SK-N-SH treated with all-trans-retinoic acid at 6 μM for 48 hours (cell line): ENCODE results near the gene APLP1.

Experiments used
- ATAC-seq: fragments of 200-7000 bp; cut with Tn5 transposase; 3 replicates; pipeline ENCODE4 v1.9.1; 2020; ENCODE audit warnings: mild to moderate bottlenecking, moderate library complexity
- ARNTL ChIP-seq: fragments of 450-650 bp; formaldehyde crosslinking; IDR thresholded peaks from 2 replicates; pipeline ENCODE4 v1.5.0; 2020; ENCODE audit warnings: low read depth, mild to moderate bottlenecking, moderate library complexity, borderline replicate concordance
- BACH2 ChIP-seq: fragments of 250-450 bp; sonication (Bioruptor Pico); IDR thresholded peaks from 2 replicates; pipeline ENCODE4 v1.9.0; 2021; ENCODE audit warnings: mild to moderate bottlenecking, borderline replicate concordance
- CSDC2 ChIP-seq: fragments of 250-450 bp; sonication (Bioruptor Pico); IDR thresholded peaks from 2 replicates; pipeline ENCODE4 v1.5.0; 2020; ENCODE audit warnings: mild to moderate bottlenecking, moderate library complexity
- CSRNP3 ChIP-seq: fragments of 250-450 bp; sonication (Bioruptor Pico); IDR thresholded peaks from 2 replicates; pipeline ENCODE4 v1.5.1; 2021; ENCODE audit warnings: mild to moderate bottlenecking, moderate library complexity
- ESRRG ChIP-seq: fragments of 250-450 bp; sonication (Bioruptor Pico); IDR thresholded peaks from 2 replicates; pipeline ENCODE4 v1.6.1; 2021; ENCODE audit warnings: mild to moderate bottlenecking
- GLIS3 ChIP-seq: fragments of 250-450 bp; sonication (Bioruptor Pico); IDR thresholded peaks from 2 replicates; pipeline ENCODE4 v1.5.0; 2020; ENCODE audit warnings: mild to moderate bottlenecking, moderate library complexity
- ISL1 ChIP-seq: fragments of 250-450 bp; sonication (Bioruptor Pico); IDR thresholded peaks from 2 replicates; pipeline ENCODE4 v2.1.2; 2022; ENCODE audit warnings: mild to moderate bottlenecking, moderate library complexity
- OSR1 ChIP-seq: fragments of 250-450 bp; sonication (Bioruptor Pico); IDR thresholded peaks from 2 replicates; pipeline ENCODE4 v1.8.0; 2022; ENCODE audit warnings: moderate library complexity, mild to moderate bottlenecking, inconsistent platforms
- PATZ1 ChIP-seq: fragments of 250-450 bp; sonication (Bioruptor Pico); IDR thresholded peaks from 2 replicates; pipeline ENCODE4 v1.8.0; 2020; ENCODE audit warnings: mild to moderate bottlenecking, moderate library complexity, borderline replicate concordance
- POU6F1 ChIP-seq: fragments of 250-450 bp; sonication (Bioruptor Pico); IDR thresholded peaks from 2 replicates; pipeline ENCODE4 v1.8.0; 2021; ENCODE audit warnings: low read depth, mild to moderate bottlenecking, moderate library complexity, borderline replicate concordance
- PPARA ChIP-seq: fragments of 250-450 bp; sonication (Bioruptor Pico); IDR thresholded peaks from 2 replicates; pipeline ENCODE4 v1.5.0; 2020; ENCODE audit warnings: mild to moderate bottlenecking, borderline replicate concordance
- RARB ChIP-seq: fragments of 250-450 bp; sonication (Bioruptor Pico); IDR thresholded peaks from 2 replicates; pipeline ENCODE4 v1.8.0; 2021; ENCODE audit warnings: mild to moderate bottlenecking, moderate library complexity
- SNAI2 ChIP-seq: fragments of 250-450 bp; sonication (Bioruptor Pico); IDR thresholded peaks from 2 replicates; pipeline ENCODE4 v1.5.0; 2020; ENCODE audit warnings: mild to moderate bottlenecking, moderate library complexity
- TCF4 ChIP-seq: fragments of 250-450 bp; sonication (Bioruptor Pico); IDR thresholded peaks from 2 replicates; pipeline ENCODE4 v1.8.0; 2021; ENCODE audit warnings: mild to moderate bottlenecking, moderate library complexity, borderline replicate concordance
- TOX ChIP-seq: fragments of 250-450 bp; sonication (Bioruptor Pico); IDR thresholded peaks from 2 replicates; pipeline ENCODE4 v1.8.0; 2021; ENCODE audit warnings: mild to moderate bottlenecking, moderate library complexity, borderline replicate concordance
- ZC3H10 ChIP-seq: fragments of 250-450 bp; sonication (Bioruptor Pico); IDR thresholded peaks from 2 replicates; pipeline ENCODE4 v1.5.1; 2021; ENCODE audit warnings: mild to moderate bottlenecking, moderate library complexity
- ZFP3 ChIP-seq: fragments of 250-450 bp; sonication (Bioruptor Pico); IDR thresholded peaks from 2 replicates; pipeline ENCODE4 v1.5.0; 2020; ENCODE audit warnings: mild to moderate bottlenecking, moderate library complexity
- ZFP30 ChIP-seq: fragments of 450-650 bp; formaldehyde crosslinking; IDR thresholded peaks from 2 replicates; pipeline ENCODE4 v1.5.0; 2022; ENCODE audit warnings: mild to moderate bottlenecking, moderate library complexity
- ZNF70 ChIP-seq: fragments of 450-650 bp; formaldehyde crosslinking; IDR thresholded peaks from 2 replicates; pipeline ENCODE4 v1.5.0; 2020; ENCODE audit warnings: mild to moderate bottlenecking, moderate library complexity
- ZNF8 ChIP-seq: fragments of 450-650 bp; formaldehyde crosslinking; IDR thresholded peaks from 2 replicates; pipeline ENCODE4 v1.5.0; 2020; ENCODE audit warnings: mild to moderate bottlenecking, moderate library complexity
- TF ChIP-seq, protein P1 (sequence below): fragments of 250-450 bp; sonication (Bioruptor Pico); IDR thresholded peaks from 2 replicates; pipeline ENCODE4 v1.5.1; 2020; ENCODE audit warnings: low read depth, mild to moderate bottlenecking, moderate library complexity

Gene APLP1

DNA sequence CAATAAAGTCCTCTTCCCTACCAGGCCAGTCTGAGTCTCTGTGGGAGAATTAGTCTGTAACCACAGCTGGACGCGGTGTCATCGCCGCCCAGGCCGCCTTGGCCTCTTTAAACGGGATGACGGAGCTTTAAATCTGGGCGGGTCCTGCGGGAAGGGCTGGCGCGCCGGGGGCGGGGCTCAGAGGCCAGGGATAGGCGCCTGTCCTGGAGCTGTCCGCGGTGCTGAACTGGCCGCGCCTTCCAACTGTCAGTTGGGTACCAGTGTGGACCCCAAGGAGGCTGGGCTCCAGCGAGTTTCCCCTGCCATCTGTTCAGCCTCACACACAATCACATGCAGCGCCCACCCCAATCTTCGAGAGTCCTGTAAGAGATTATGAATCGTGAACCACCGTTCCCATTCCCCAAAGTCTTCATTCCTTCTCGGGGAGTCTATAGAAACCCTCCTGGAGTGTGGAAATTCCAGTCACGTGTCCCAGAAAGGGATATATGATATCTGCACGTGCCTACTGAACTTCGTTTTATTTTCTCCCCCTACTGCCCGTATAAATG, 11.5 kb downstream of the APLP1 start:
- peak; percentile 93 for ATAC-seq

GRCh38 chr19:35882114-35882832, 13.9 kb downstream of the APLP1 start:
- no peak for TF ChIP-seq ISL1 (CRISPR knock-in tag)
- no peak for TF ChIP-seq ZNF8 (CRISPR knock-in tag)
- TF ChIP-seq TCF4 (CRISPR knock-in tag) = no peak
- no peak for TF ChIP-seq ESRRG (CRISPR knock-in tag)
- TF ChIP-seq ZNF70 = no peak
- TF ChIP-seq ZC3H10 (CRISPR knock-in tag) = no peak
- no peak for TF ChIP-seq POU6F1 (CRISPR knock-in tag)
- TF ChIP-seq ZFP30 = no peak
- TF ChIP-seq GLIS3 = no peak
- no peak for TF ChIP-seq TOX (CRISPR knock-in tag)
- TF ChIP-seq PATZ1 (CRISPR knock-in tag) = no peak
- TF ChIP-seq, protein P1, sequence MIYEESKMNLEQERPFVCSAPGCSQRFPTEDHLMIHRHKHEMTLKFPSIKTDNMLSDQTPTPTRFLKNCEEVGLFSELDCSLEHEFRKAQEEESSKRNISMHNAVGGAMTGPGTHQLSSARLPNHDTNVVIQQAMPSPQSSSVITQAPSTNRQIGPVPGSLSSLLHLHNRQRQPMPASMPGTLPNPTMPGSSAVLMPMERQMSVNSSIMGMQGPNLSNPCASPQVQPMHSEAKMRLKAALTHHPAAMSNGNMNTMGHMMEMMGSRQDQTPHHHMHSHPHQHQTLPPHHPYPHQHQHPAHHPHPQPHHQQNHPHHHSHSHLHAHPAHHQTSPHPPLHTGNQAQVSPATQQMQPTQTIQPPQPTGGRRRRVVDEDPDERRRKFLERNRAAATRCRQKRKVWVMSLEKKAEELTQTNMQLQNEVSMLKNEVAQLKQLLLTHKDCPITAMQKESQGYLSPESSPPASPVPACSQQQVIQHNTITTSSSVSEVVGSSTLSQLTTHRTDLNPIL = no peak
- TF ChIP-seq ARNTL = no peak
- TF ChIP-seq BACH2 (CRISPR knock-in tag) = no peak
- TF ChIP-seq OSR1 (CRISPR knock-in tag) = no peak
- TF ChIP-seq SNAI2 (CRISPR knock-in tag) = no peak
- TF ChIP-seq CSDC2 = no peak
- ATAC-seq = peak; percentile 64

More for the DNA sequence above, 11.5 kb downstream of the APLP1 start:
- TF ChIP-seq RARB (CRISPR knock-in tag) = no peak
- no peak for TF ChIP-seq SNAI2 (CRISPR knock-in tag)
- TF ChIP-seq TOX (CRISPR knock-in tag) = no peak
- TF ChIP-seq CSDC2 = peak; percentile 83; the same call in 1 of the 2 replicates
- no peak for TF ChIP-seq ESRRG (CRISPR knock-in tag)
- TF ChIP-seq ZFP3 (CRISPR knock-in tag) = peak; percentile 72; the same call in 1 of the 2 replicates
- no peak for TF ChIP-seq POU6F1 (CRISPR knock-in tag)
- TF ChIP-seq PPARA = no peak
- TF ChIP-seq PATZ1 (CRISPR knock-in tag) = no peak
- TF ChIP-seq ARNTL = no peak
- no peak for TF ChIP-seq CSRNP3 (CRISPR knock-in tag)
